GM18526 (cell line): ENCODE data around the gene GALNT13.

Source experiments
- POLR2A ChIP-seq: IDR thresholded peaks from 3 replicates; pipeline ENCODE4 v1.6.1; 2011; ENCODE audit not compliant: insufficient read length; ENCODE audit errors: extremely low read depth

GALNT13 gene

DNA sequence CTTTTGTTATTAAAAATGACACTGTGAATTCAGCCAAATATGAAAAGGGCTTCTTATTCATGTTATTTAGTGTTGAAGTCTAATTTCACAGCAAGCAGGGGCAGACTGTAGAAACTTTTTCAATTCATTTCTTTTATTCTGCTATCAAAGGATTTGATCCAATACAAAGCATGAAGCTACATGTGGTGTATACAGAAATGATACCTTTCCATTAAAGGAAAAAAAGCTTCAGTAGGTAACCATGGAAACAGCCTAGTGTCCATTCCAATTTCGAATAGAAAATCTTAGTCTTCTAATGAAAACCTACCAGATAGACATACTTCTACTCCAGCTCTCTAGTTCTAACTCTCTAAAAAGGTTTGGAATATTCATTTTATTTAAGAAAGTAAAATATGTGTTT is 550.5 kb downstream of the GALNT13 start:
- no peak for TF ChIP-seq POLR2A

DNA sequence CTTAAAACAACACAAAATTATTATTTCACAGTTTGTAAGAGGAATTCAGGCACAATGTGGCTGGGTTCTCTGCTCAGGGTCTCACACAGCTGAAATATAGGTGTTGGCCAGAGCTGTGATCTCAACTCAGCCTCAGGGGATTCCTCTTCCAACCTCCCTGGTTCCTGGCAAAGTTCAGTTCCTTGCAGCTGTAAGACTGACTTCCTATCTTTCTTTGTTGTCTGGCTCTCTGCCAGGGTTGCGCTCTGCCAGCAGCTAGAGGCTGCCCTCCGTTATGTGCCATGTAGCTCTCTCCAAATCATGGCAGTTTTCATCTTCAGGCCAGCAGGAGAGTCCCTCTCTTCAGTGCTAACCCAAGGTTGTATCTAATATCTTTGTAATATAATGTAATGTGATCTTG is 554.3 kb downstream of the GALNT13 start:
- no peak for TF ChIP-seq POLR2A

DNA sequence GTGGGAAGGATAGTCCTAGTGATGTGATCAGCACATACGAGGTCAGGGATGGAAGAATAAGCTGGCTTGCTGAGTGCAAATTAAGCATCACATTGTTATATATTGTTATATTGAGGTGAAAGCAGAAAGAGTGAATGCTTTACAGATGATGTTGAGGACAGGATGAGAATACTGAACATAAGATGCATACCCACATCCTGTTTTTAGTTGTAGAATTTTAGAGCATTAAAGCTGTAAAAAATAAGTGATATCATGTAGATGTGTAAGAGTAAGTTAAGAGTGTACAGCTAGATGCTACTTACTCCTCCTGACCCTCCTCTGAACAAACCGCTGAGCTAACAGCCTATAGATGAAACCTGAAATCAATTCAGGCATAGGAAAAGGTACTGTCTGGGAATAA is 555.7 kb downstream of the GALNT13 start:
- no peak for TF ChIP-seq POLR2A

DNA sequence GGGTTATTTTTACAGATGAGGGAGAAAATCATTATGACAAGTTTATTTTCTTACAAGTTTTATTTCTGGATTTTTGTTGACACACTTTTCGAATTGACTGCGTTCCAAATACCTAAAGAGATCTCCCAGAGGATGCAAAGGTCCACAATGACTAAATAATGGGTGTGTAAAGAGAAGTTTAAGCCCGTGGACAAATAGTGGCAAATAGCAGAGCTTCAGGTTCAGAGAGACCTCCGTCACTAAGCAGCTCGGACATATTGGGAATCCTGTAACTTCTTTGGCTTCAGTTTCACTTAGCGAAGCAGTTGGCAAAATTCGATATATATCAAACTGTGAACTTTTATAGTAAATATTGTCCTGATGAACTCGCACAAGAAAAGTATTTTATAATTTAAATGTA is 556.3 kb downstream of the GALNT13 start:
- no peak for TF ChIP-seq POLR2A

DNA sequence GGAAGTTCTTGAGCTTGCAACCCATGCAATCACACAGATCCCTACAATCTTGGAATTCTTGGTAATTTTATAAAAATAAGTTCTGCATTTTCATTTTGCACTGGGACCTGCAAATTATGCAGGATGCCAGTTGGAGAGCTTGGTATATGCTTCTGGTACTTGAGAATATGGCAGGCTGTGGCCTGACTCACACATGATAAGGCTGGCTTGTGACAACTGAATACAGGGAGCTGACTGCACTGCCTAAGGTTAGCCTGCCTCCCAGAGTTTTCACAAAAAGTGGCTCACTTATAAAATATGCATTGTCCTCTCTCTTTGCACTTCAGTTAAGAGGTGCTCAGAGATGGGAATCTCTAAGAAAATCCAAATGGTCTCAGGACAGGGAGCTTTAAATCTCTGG is 561.3 kb downstream of the GALNT13 start:
- no peak for TF ChIP-seq POLR2A

DNA sequence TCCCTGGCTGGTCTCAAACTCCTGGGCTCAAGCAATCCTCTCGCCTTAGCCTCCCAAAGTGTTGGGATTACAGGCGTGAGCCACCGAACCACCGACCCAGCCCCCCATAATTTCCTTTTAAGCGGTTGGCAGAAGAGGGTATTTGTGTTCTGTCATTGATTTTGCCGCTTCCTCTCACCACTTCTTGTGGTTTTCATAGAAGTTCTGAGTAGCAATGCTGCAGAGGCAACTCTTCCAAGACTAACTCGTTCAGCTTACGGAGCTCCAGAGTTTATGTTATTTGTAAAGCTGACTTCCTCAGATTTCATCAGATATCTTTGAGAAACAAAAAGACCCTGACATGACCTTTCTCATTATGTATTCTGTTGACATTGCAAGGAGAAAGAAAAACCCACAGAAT is 565.4 kb downstream of the GALNT13 start:
- TF ChIP-seq POLR2A, result no peak

DNA sequence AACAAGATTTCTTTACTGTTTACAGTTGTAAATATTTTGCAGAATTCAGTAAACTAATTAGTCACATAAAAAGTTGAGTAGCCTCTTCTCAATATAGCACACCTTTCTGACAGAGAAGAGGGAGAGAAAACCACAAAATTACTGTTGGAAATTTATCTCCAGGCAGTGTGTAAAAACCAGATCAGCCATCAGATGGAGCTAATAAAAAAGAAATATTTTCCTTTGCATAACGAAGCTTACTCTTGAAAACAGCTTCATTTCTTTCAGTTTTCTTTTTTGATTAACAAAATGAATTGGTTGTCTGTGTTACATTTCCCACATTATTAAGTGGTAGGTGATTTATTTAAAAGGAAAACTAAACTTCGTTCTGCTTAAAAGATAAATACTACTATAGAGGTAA is 567.4 kb downstream of the GALNT13 start:
- TF ChIP-seq POLR2A, result no peak

DNA sequence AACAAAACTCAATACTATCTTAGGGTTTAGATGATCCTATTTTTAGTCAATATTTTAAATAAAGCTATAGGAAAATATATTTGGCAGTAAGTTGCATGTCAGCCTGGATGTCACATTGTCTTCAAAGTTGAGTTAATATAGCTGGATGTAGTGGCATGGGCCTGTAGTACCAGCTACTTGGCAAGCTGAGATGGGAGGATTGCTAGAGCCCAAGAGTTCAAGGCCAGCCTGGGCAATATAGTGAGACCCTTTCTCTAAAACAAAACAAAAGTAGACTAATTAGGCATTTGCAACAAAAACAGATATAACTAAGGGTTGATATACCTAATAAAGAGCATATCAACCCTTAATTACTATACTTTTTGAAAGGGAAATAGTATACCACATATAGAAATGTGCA is 572.2 kb downstream of the GALNT13 start:
- TF ChIP-seq POLR2A, result no peak

DNA sequence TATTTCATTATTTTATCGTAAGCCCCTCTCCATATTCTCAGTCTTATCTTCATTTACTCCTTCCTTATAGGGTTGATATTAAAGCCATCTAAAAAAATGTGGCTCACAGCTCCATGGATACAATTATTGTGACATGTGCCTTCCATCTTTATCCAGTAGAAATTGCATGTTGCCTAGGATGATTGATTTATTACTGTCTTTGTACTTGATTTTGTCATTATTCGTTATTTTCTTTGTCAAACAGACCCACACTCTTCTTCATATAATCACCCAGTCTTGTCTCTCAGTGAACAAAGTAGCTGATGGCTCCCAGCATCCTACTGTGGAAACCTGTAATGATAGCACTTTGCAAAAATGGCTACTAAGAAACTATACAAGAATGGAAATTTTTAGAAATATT is 574.6 kb downstream of the GALNT13 start:
- no peak for TF ChIP-seq POLR2A

DNA sequence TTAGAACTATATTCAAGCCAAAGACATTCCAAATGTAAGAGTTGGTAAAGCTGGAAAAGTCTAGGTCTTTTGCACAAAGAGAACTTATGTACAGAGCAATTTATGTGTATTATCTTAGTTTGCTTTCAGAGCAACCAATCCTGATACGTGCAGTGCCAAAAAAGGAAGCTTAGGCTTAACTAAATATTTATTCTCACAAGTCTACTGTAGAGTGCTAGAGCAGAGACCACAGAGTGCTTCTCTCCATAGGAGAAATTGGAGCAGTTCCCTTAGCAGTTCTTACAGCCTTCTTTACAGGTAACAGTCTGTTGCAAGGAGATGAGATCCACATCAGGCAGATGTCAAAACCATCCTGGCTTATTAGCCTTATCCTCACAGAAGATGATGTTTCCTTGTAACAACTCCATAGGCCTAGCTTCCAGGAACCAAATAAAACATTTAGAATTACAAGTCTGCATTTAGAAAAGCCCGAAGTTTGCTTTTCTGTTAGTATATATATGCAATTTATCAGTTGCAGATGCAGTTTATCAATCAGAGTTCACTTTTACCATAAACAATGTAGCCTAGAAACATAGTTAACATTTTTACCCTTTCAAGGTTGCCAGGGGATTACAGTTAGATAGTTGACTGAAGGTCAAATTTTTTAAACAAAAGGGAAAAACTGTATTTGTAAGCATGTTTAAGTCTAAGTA is 576.2 kb downstream of the GALNT13 start:
- no peak for TF ChIP-seq POLR2A

DNA sequence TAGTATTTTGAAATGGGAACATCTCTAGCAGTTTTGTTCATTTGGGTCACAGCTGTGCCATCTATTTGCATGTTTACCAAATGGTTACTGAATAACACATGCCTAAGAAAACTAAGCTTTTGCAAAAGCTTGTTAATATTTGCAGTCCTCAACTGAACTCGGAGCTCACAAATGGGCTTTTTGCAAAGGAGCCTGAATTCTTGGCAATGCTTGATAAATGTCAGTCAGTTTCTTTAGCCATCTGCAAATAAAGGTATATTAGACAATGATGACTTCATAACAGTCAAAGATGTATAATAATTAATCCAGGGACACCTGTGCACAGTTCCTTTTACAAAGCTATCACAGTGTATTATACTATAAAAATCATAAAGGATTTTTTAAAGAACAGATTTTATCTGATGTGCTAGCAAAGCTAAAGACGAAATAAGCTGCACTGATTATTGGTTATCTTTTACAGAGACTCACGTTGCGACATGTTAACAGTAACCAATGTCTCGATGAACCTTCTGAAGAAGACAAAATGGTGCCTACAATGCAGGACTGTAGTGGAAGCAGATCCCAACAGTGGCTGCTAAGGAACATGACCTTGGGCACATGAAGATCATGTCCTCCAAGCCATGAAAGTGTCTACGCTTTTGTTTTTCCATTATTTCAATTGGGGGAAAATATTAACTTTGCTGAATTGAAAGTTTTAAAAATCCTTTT is 578.4 kb downstream of the GALNT13 start:
- TF ChIP-seq POLR2A, result no peak

DNA sequence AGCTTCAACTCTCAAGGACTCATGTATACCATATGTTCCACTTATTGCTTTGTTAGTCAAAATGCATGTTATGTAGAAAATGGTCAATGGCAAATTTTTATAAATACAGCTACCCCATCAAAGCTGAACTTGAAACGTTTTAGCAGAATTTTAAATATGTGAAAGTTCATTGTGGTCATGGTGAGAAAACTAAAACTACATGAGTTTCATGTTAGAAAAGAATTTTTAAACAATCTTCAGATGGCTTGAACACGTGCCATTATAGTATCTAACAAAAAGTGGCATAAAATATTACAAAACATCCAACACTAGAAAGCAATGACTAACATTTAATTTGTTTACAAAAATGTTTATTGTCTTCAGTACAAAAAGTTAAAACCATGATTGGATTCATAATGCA is 580.7 kb downstream of the GALNT13 start:
- no peak for TF ChIP-seq POLR2A

DNA sequence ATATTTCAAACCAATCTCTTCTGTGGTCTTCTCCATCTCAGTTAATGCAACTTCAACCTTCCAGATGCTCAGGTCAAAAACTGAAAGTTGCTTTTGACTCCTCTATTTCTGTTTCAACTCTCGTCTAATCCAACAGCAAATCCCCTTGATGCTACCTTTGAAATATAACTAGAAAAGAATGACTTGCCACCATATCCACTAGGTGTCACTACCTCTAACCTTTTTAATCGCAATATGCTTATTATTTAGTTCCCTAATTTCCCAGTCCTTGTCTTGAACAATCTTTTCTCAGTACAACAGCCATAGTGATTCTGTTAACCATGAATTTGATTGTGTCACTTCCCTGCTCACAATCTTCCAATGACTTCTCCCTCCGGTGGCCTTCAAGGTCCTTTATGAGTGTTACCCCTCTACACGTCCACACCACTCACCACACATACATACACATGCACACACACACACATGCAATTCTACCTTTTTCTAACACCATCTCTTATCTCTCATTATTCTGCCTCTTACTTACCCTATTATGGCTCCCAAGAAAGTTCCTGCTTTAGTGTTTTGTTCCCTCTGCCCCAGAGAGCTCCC is 581.3 kb downstream of the GALNT13 start:
- TF ChIP-seq POLR2A, result no peak

DNA sequence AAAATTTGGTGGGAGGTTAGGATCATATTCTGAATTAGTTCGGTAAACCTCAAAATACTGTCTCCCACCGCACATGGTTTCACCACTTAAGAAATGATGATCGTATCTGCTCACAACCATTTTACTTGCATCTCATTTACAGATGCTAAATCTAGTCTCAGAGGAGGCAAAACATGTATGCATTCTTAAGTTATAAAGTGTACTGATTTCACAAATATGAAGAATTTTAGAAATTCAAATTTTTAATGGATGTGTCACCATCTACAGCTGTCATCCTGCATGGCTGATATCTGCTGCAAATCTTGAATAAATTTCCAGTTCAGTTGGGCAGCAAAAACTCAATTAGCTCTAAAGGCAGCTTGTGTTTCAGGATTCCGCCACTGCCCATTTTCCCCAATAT is 583.4 kb downstream of the GALNT13 start:
- no peak for TF ChIP-seq POLR2A

DNA sequence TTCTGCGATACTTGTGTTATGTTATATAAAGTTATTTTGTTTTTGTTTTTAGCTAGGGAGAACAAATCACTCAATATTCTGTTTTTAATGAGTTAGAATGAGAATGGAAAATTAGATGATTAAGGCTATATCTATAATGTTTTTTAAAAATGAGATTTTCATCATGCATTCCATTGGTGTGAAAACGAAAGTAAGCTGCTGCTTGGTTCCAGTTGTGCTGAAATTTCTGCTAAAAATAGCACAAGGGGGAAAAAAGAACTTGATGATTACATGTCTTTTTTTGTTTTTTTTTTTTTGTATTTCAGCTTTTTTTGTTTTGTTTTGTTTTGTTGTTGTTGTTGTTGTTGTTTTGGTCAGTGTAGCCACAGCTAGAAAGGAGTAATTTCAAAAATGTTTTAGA is 584.1 kb downstream of the GALNT13 start:
- TF ChIP-seq POLR2A, result no peak

DNA sequence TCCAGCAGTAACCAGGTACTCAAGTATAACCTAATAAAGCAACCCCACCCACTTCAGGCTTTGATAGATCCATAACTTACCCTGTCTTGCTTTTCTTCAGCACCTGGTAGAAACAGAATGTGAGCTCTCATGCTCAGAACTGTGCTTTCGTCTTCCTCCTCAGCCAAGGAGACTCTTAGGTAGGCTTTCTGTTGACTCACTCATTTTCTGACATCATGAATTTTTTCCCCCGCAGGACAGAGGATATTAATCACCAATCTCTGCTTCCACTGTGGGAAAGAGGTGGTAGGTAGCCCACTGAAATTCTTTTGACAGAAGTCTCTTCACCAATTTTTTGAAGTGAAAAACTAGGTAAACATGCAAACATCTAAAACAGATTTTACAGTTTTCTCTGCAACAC is 585.6 kb downstream of the GALNT13 start:
- TF ChIP-seq POLR2A, result no peak
